ENCODE data around the gene KIAA0586.
A peak's percentile ranks its signal among the peaks of the same experiment; 100 is the strongest.
"Not testable (repeated sequence)": the region's sequence is repeated elsewhere in the genome, so short reads cannot be mapped to it uniquely, and the experiment has no call there.

Gene KIAA0586

GRCh38 chr14:58415636-58416547 lies 11.6 kb upstream of the KIAA0586 start:
- no peak for DNase-seq
- no peaks in the 10 kb centered on the region for H3K27me3 ChIP-seq (ENCODE audit: insufficient read depth, low read depth, severe bottlenecking)
- TF ChIP-seq CTCF (IDR thresholded peaks at IDR 0.05; ENCODE audit: low read depth, low read length): no peak
- H3K4me3 ChIP-seq (ENCODE audit: low read depth, low read length): no peak overlapping the region
- H3K27ac ChIP-seq: no peak overlapping the region
- H3K9me3 ChIP-seq (ENCODE audit: severe bottlenecking): no peaks in the 10 kb centered on the region
- peaks cover 69% of the 10 kb centered on the region for H3K36me3 ChIP-seq

- not testable (repeated sequence) for H3K9me3 ChIP-seq (ENCODE audit: severe bottlenecking); H3K27me3 ChIP-seq (ENCODE audit: insufficient read depth, low read depth, severe bottlenecking); H3K4me3 ChIP-seq (ENCODE audit: low read depth, low read length); H3K27ac ChIP-seq; DNase-seq
- peaks cover 71% of the 10 kb centered on the region for H3K36me3 ChIP-seq
Measured at GRCh38 chr14:58416934-58417333, 10.6 kb upstream of the KIAA0586 start.

- no peak for TF ChIP-seq CTCF (IDR thresholded peaks at IDR 0.05; ENCODE audit: low read depth, low read length)
- H3K4me3 ChIP-seq (ENCODE audit: low read depth, low read length): peak overlapping the region; percentile 85
- H3K9me3 ChIP-seq (ENCODE audit: severe bottlenecking): no peaks in the 10 kb centered on the region
- peak overlapping the region; percentile 99 for H3K27ac ChIP-seq
- peaks cover 34% of the 10 kb centered on the region for H3K36me3 ChIP-seq
- no peaks in the 10 kb centered on the region for H3K27me3 ChIP-seq (ENCODE audit: insufficient read depth, low read depth, severe bottlenecking)
- peak; percentile 91 for DNase-seq
Measured at GRCh38 chr14:58426670-58427280, 744 bp upstream of the KIAA0586 start.

GRCh38 chr14:58428118-58428683 lies 682 bp downstream of the KIAA0586 start:
- no peak for DNase-seq
- Histone ChIP-seq H3K27ac (peak overlapping the region; percentile 99), H3K27me3 (ENCODE audit: insufficient read depth, low read depth, severe bottlenecking) (no peaks in the 10 kb centered on the region), H3K36me3 (peaks cover 33% of the 10 kb centered on the region), H3K4me3 (ENCODE audit: low read depth, low read length) (peak overlapping the region; percentile 85), H3K9me3 (ENCODE audit: severe bottlenecking) (no peaks in the 10 kb centered on the region)
- TF ChIP-seq CTCF (IDR thresholded peaks at IDR 0.05; ENCODE audit: low read depth, low read length): no peak

GRCh38 chr14:58430156-58430555 lies 2.6 kb downstream of the KIAA0586 start:
- Histone ChIP-seq H3K27me3 (ENCODE audit: insufficient read depth, low read depth, severe bottlenecking) (no peaks in the 10 kb centered on the region), H3K36me3 (peaks cover 35% of the 10 kb centered on the region), H3K4me3 (ENCODE audit: low read depth, low read length) (no peak overlapping the region), H3K27ac (no peak overlapping the region), H3K9me3 (ENCODE audit: severe bottlenecking) (no peaks in the 10 kb centered on the region)
- no peak for DNase-seq
- no peak for TF ChIP-seq CTCF (IDR thresholded peaks at IDR 0.05; ENCODE audit: low read depth, low read length)

- Histone ChIP-seq H3K4me3 (ENCODE audit: low read depth, low read length) (no peak overlapping the region), H3K36me3 (peaks cover 31% of the 10 kb centered on the region), H3K9me3 (ENCODE audit: severe bottlenecking) (no peaks in the 10 kb centered on the region), H3K27ac (no peak overlapping the region), H3K27me3 (ENCODE audit: insufficient read depth, low read depth, severe bottlenecking) (no peaks in the 10 kb centered on the region)
- no peak for TF ChIP-seq CTCF (IDR thresholded peaks at IDR 0.05; ENCODE audit: low read depth, low read length)
- no peak for DNase-seq
Measured at GRCh38 chr14:58439476-58439875, 12.0 kb downstream of the KIAA0586 start.

Measured in WERI-Rb-1 (cell line).